Spleen (tissue), 11 donors: ENCODE measurements around the gene BABAM2. TPM values are rescaled to one million over a fixed set of nuclear protein-coding genes. Genes with fewer than 3 reads are reported as not detected.
"Not testable (repeated sequence)": the region's sequence is repeated elsewhere in the genome, so short reads cannot be mapped to it uniquely, and the experiment has no call there.

Experiments used
- DNase-seq: peaks from one replicate; pipeline ENCODE4 v3.0.0-alpha.2; 2020
- H3K27ac ChIP-seq, 8 donors: fragments of 200-600 bp; sonication (generic) in 7 of 8; 1 replicate in 4 of 8; 2 replicates in 4 of 8; pipeline versions ENCODE4 v1.5.0 to v1.8.0; 2016 to 2021; ENCODE audit warnings: inconsistent platforms in 4 of 8, mild to moderate bottlenecking in 4 of 8, moderate library complexity in 1 of 8
- H3K27me3 ChIP-seq, 7 donors: fragments of 200-600 bp; sonication (generic) in 6 of 7; replicated peaks in 1 of 7; 1 replicate in 4 of 7; 2 replicates in 3 of 7; pipeline versions ENCODE4 v1.5.0 to v1.8.0; 2016 to 2021; ENCODE audit warnings: inconsistent platforms in 3 of 7, mild to moderate bottlenecking in 1 of 7
- H3K36me3 ChIP-seq, 6 donors: fragments of 200-600 bp; sonication (generic) in 5 of 6; 1 replicate in 4 of 6; 2 replicates in 2 of 6; pipeline versions ENCODE4 v1.5.0 to v1.8.0; 2016 to 2021; ENCODE audit warnings: inconsistent platforms in 2 of 6
- H3K4me1 ChIP-seq, 6 donors: fragments of 200-600 bp; sonication (generic) in 5 of 6; 1 replicate in 3 of 6; 2 replicates in 3 of 6; pipeline versions ENCODE4 v1.5.0 to v1.8.0; 2016 to 2021; ENCODE audit warnings: inconsistent platforms in 3 of 6
- H3K4me3 ChIP-seq, 8 donors: fragments of 200-600 bp; sonication (generic) in 7 of 8; 1 replicate in 4 of 8; 2 replicates in 4 of 8; pipeline versions ENCODE4 v1.5.0 to v1.8.0; 2016 to 2021; ENCODE audit warnings: inconsistent platforms in 4 of 8, mild to moderate bottlenecking in 4 of 8, moderate library complexity in 2 of 8
- H3K9me3 ChIP-seq, 8 donors: fragments of 200-600 bp; sonication (generic) in 7 of 8; 1 replicate in 4 of 8; 2 replicates in 4 of 8; pipeline versions ENCODE4 v1.5.0 to v1.8.0; 2016 to 2021; ENCODE audit warnings: inconsistent platforms in 4 of 8
- POLR2A ChIP-seq, 3 donors: fragments of 450-650 bp; IDR thresholded peaks; one replicate each; pipeline ENCODE4 v1.5.1; 2017; ENCODE audit warnings: antibody characterized with exemption in 3 of 3, mild to moderate bottlenecking in 1 of 3
- POLR2AphosphoS5 ChIP-seq, 3 donors: sonication (generic); formaldehyde crosslinking; IDR thresholded peaks; one replicate each; pipeline ENCODE4 v1.5.1; 2017; ENCODE audit warnings: antibody characterized with exemption in 3 of 3
- WGBS, 5 donors: extraction: QIAGEN DNeasy Blood & Tissue Kit in 3 of 5; methylation state at CpG; one replicate each; pipeline versions ENCODE4 v1.1.5 to v1.1.7; 2013 to 2018; 5-methylcytosine and 5-hydroxymethylcytosine counted together
- intact Hi-C: fragments of 100-400 bp; cut with DNase I; formaldehyde crosslinking; loops from one replicate; pipeline ENCODE4 v1.15.0; 2023; ENCODE audit warnings: low total_unique reads
- polyA plus RNA-seq, 3 donors: library from polyadenylated mRNA; stranded (reverse); fragments of 200-250 nt; gene quantifications; one replicate each; pipeline ENCODE4 v1.2.1, GENCODE V29; 2013
- total RNA-seq, 7 donors: library from RNA; depleted of rRNA in 3 of 7; stranded (reverse); fragments of >200 nt in 3 of 7; fragmentation: NEBNext Ultra II Directional in 4 of 7; extraction: Animal tissue kit (Norgen Biotek cat#: 25700) in 4 of 7; gene quantifications; one replicate each; pipeline versions ENCODE4 v1.1.0 to v1.2.1, GENCODE V29; 2016 to 2021
- TF ChIP-seq, protein P1 (sequence below), 11 experiments: fragments of 200-600 bp in 7 of 11; fragments of 450-650 bp in 4 of 11; sonication (generic) in 4 of 11; IDR thresholded peaks in 8 of 11; conservative IDR thresholded peaks in 3 of 11; 1 replicate in 7 of 11; 2 replicates in 4 of 11; pipeline versions ENCODE4 v1.4.0 to v1.8.0; 2016 to 2021; ENCODE audit warnings: antibody characterized with exemption in 11 of 11, inconsistent platforms in 4 of 11, mild to moderate bottlenecking in 1 of 11
- donor health status: healthy with polysubstance abuse.
- donor health status: DM: no; HTN: no; CAD: no; lungs with moderate emphysema.
- donor health status: DM: no; HTN: no; CAD: no.
- donor health status: Bipolar disorder and iron deficiency.
- donor health status: healthy.
- donor health status: DM: no; HTN: no; CAD: no.
- donor health status: DM: yes; HTN: yes; CAD: no.

The BABAM2 gene
- total and polyA plus RNA-seq, 10 donors: 16.1 to 70.1 (median 55.0) TPM

GRCh38 chr2:28009732-28010131 lies 119.2 kb downstream of the BABAM2 start:
- DNase-seq: no peak
- TF ChIP-seq POLR2AphosphoS5 (IDR thresholded peaks at IDR 0.05): no peak
- TF ChIP-seq, protein P1, sequence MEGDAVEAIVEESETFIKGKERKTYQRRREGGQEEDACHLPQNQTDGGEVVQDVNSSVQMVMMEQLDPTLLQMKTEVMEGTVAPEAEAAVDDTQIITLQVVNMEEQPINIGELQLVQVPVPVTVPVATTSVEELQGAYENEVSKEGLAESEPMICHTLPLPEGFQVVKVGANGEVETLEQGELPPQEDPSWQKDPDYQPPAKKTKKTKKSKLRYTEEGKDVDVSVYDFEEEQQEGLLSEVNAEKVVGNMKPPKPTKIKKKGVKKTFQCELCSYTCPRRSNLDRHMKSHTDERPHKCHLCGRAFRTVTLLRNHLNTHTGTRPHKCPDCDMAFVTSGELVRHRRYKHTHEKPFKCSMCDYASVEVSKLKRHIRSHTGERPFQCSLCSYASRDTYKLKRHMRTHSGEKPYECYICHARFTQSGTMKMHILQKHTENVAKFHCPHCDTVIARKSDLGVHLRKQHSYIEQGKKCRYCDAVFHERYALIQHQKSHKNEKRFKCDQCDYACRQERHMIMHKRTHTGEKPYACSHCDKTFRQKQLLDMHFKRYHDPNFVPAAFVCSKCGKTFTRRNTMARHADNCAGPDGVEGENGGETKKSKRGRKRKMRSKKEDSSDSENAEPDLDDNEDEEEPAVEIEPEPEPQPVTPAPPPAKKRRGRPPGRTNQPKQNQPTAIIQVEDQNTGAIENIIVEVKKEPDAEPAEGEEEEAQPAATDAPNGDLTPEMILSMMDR (IDR thresholded peaks at IDR 0.05 in 8 of 11, conservative IDR thresholded peaks at IDR 0.05 in 3 of 11): no peak
- no peak for TF ChIP-seq POLR2A (IDR thresholded peaks at IDR 0.05)
- no peak overlapping the region for H3K27ac ChIP-seq
- H3K4me1 ChIP-seq: no peaks in the 10 kb centered on the region
- no peaks in the 10 kb centered on the region for H3K9me3 ChIP-seq
- H3K4me3 ChIP-seq: no peak overlapping the region
- H3K27me3 ChIP-seq: no peaks in the 10 kb centered on the region
- intact Hi-C loops: no loop called here
- no peaks in the 10 kb centered on the region for H3K36me3 ChIP-seq

DNA sequence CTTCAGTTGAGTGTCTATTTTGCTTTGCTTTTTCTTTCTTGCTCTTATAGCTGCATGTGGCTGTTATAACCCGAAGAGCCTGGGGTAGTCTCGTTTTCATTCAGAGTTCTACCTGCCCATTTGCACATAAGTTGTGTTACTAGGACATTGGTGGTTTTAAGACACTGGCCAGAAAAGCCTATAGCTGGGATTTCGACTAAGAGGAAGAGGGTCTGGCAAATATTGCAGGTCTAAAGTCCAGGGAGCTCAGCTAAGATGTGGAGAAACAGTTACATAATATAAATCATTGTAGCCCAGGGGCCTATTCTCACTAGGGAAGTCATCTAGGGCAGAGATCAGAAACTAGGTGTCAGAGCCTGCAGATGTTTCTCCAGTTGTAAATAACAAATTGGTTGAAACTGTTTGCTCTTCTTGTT lies 120.8 kb downstream of the BABAM2 start:
- intact Hi-C loops: no loop called here
- H3K36me3 ChIP-seq: no peaks in the 10 kb centered on the region
- DNase-seq: no peak
- TF ChIP-seq POLR2AphosphoS5 (IDR thresholded peaks at IDR 0.05): no peak
- TF ChIP-seq POLR2A (IDR thresholded peaks at IDR 0.05): no peak
- TF ChIP-seq, protein P1 (IDR thresholded peaks at IDR 0.05 in 8 of 11, conservative IDR thresholded peaks at IDR 0.05 in 3 of 11): no peak
- H3K4me1 ChIP-seq: no peaks in the 10 kb centered on the region
- H3K4me3 ChIP-seq: no peak overlapping the region
- no peaks in the 10 kb centered on the region for H3K9me3 ChIP-seq
- no peaks in the 10 kb centered on the region for H3K27me3 ChIP-seq
- 80 to 88% (median 82%) methylated on average over 3 of the region's 3 CpGs for WGBS, 5 donors
- H3K27ac ChIP-seq: no peak overlapping the region

GRCh38 chr2:28018474-28018873 lies 127.9 kb downstream of the BABAM2 start:
- H3K27ac ChIP-seq, H3K4me3 ChIP-seq, DNase-seq, H3K36me3 ChIP-seq, H3K4me1 ChIP-seq, H3K9me3 ChIP-seq, intact Hi-C loops, H3K27me3 ChIP-seq: not testable (repeated sequence)
- 78 to 93% (median 89%) methylated on average over 2 of the region's 2 CpGs for WGBS, 5 donors

DNA sequence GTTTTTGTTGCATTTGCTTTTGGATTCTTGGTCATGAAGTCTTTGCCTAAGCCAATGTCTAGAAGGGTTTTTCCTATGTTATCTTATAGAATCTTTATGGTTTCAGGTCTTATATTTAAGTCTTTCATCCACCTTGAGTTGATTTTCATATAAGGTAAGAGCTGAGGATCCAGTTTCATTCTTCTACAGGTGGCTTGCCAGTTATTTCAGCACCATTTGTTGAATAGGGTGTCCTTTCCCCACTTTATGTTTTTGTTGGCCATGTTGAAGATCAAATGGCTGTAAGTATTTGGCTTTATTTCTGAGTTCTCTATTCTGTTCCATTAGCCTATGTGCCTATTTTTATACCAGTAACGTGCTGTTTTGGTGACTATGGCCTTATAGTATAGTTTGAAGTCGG lies 129.0 kb downstream of the BABAM2 start:
- H3K4me3 ChIP-seq, H3K27ac ChIP-seq, intact Hi-C loops, H3K27me3 ChIP-seq, H3K4me1 ChIP-seq, H3K9me3 ChIP-seq, DNase-seq: not testable (repeated sequence)
- H3K36me3 ChIP-seq: peaks cover 0 to 11% (median 0%) of the 10 kb centered on the region in 6 donors
- WGBS, 5 donors: 93 to 96% (median 94%) methylated on average over 2 of the region's 2 CpGs

GRCh38 chr2:28021898-28022297 lies 131.4 kb downstream of the BABAM2 start:
- H3K27ac ChIP-seq: no peak overlapping the region
- H3K4me1 ChIP-seq: no peaks in the 10 kb centered on the region

More at GRCh38 chr2:28021898-28022297, 131.4 kb downstream of the BABAM2 start:
- Histone ChIP-seq H3K36me3 (peaks cover 0 to 31% (median 13%) of the 10 kb centered on the region in 6 donors), H3K9me3 (peaks cover 0 to 7% (median 4%) of the 10 kb centered on the region in 8 donors), H3K27me3 (no peaks in the 10 kb centered on the region), H3K4me3 (no peak overlapping the region)
- no peak for TF ChIP-seq POLR2A (IDR thresholded peaks at IDR 0.05)
- TF ChIP-seq, protein P1 (IDR thresholded peaks at IDR 0.05 in 8 of 11, conservative IDR thresholded peaks at IDR 0.05 in 3 of 11): no peak
- no peak for TF ChIP-seq POLR2AphosphoS5 (IDR thresholded peaks at IDR 0.05)
- 74 to 89% (median 81%) methylated on average over 9 of the region's 9 CpGs for WGBS, 5 donors
- intact Hi-C loops: no loop called here
- no peak for DNase-seq
